NB4 (cell line): ENCODE measurements around the gene CIDEA.

Experiments
- CTCF ChIP-seq: IDR thresholded peaks from one replicate; pipeline ENCODE4 v1.5.1; 2012; ENCODE audit warnings: low read depth, low read length
- MAX ChIP-seq: IDR thresholded peaks from 2 replicates; pipeline ENCODE4 v1.6.1; 2011; ENCODE audit warnings: low read depth, low read length
- POLR2A ChIP-seq: IDR thresholded peaks from 2 replicates; pipeline ENCODE4 v1.6.1; 2011; ENCODE audit warnings: mild to moderate bottlenecking; ENCODE audit not compliant: insufficient read length; ENCODE audit errors: extremely low read depth

- TF ChIP-seq CTCF: no peak
- no peak for TF ChIP-seq POLR2A
- no peak for TF ChIP-seq MAX
Observed at GRCh38 chr18:12283666-12284065, 29.5 kb downstream of the CIDEA start.
